Gastroesophageal sphincter (tissue), 3 donors: ENCODE results near the gene RABAC1.

Experiments
- CTCF ChIP-seq, 4 experiments: fragments of 200-600 bp in 2 of 4; fragments of 450-650 bp in 2 of 4; sonication (generic) in 1 of 4; IDR thresholded peaks; one replicate each; pipeline ENCODE4 v1.5.1; 2017 to 2019; ENCODE audit warnings: antibody characterized with exemption in 4 of 4, mild to moderate bottlenecking in 2 of 4, moderate library complexity in 2 of 4
- EP300 ChIP-seq: sonication (generic); formaldehyde crosslinking; IDR thresholded peaks from one replicate; pipeline ENCODE4 v1.6.1; 2017; ENCODE audit warnings: antibody characterized with exemption, mild to moderate bottlenecking
- POLR2A ChIP-seq, 2 donors: fragments of 450-650 bp; IDR thresholded peaks; one replicate each; pipeline ENCODE4 v1.6.1; 2017; ENCODE audit warnings: antibody characterized with exemption in 2 of 2, mild to moderate bottlenecking in 2 of 2, moderate library complexity in 1 of 2
- POLR2AphosphoS5 ChIP-seq: sonication (generic); formaldehyde crosslinking; IDR thresholded peaks from one replicate; pipeline ENCODE4 v1.6.1; 2017; ENCODE audit warnings: antibody characterized with exemption

- TF ChIP-seq POLR2AphosphoS5 = no peak
- TF ChIP-seq CTCF (IDR thresholded peaks at IDR 0.05) = no peak
- no peak for TF ChIP-seq POLR2A (IDR thresholded peaks at IDR 0.05)
- TF ChIP-seq EP300 = no peak
Observed at GRCh38 chr19:41956621-41957020, 2.5 kb downstream of the RABAC1 start.
